GM19099 (cell line): ENCODE results near the gene TRPV3.

Experiments used
- POLR2A ChIP-seq: IDR thresholded peaks from 3 replicates; pipeline ENCODE4 v1.6.1; 2011; ENCODE audit warnings: low read depth; ENCODE audit not compliant: insufficient read length; ENCODE audit errors: extremely low read depth

Gene TRPV3

GRCh38 chr17:3557768-3558583 is at the start of gene TRPV3:
TRPV3 (minus strand) TSS chr17:3557812; CDS start chr17:3554850, 2,962 bp downstream.
- TF ChIP-seq POLR2A = peak; percentile 19

- TF ChIP-seq POLR2A = no peak
Observed at GRCh38 chr17:3603870-3604259, 46.3 kb upstream of the TRPV3 start.

- no peak for TF ChIP-seq POLR2A
Observed at GRCh38 chr17:3603119-3603869, 45.7 kb upstream of the TRPV3 start.

GRCh38 chr17:3602499-3602898 is 44.9 kb upstream of the TRPV3 start:
- no peak for TF ChIP-seq POLR2A

- TF ChIP-seq POLR2A = no peak
Observed at GRCh38 chr17:3600529-3601205, 43.1 kb upstream of the TRPV3 start.

GRCh38 chr17:3598078-3598477 is 40.5 kb upstream of the TRPV3 start:
- no peak for TF ChIP-seq POLR2A

- no peak for TF ChIP-seq POLR2A
Observed at GRCh38 chr17:3596804-3597464, 39.3 kb upstream of the TRPV3 start.

GRCh38 chr17:3594976-3595375 is 37.4 kb upstream of the TRPV3 start:
- TF ChIP-seq POLR2A = no peak

- TF ChIP-seq POLR2A = no peak
Observed at GRCh38 chr17:3594051-3594800, 36.6 kb upstream of the TRPV3 start.

- TF ChIP-seq POLR2A = no peak
Observed at GRCh38 chr17:3593384-3593783, 35.8 kb upstream of the TRPV3 start.

GRCh38 chr17:3592216-3592860 is 34.7 kb upstream of the TRPV3 start:
- no peak for TF ChIP-seq POLR2A

GRCh38 chr17:3590768-3591167 is 33.2 kb upstream of the TRPV3 start:
- no peak for TF ChIP-seq POLR2A

GRCh38 chr17:3590231-3590630 is 32.6 kb upstream of the TRPV3 start:
- no peak for TF ChIP-seq POLR2A

- TF ChIP-seq POLR2A = no peak
Observed at GRCh38 chr17:3589784-3590183, 32.2 kb upstream of the TRPV3 start.
